Measurements from ENCODE around the gene DUSP15.

Gene DUSP15

DNA sequence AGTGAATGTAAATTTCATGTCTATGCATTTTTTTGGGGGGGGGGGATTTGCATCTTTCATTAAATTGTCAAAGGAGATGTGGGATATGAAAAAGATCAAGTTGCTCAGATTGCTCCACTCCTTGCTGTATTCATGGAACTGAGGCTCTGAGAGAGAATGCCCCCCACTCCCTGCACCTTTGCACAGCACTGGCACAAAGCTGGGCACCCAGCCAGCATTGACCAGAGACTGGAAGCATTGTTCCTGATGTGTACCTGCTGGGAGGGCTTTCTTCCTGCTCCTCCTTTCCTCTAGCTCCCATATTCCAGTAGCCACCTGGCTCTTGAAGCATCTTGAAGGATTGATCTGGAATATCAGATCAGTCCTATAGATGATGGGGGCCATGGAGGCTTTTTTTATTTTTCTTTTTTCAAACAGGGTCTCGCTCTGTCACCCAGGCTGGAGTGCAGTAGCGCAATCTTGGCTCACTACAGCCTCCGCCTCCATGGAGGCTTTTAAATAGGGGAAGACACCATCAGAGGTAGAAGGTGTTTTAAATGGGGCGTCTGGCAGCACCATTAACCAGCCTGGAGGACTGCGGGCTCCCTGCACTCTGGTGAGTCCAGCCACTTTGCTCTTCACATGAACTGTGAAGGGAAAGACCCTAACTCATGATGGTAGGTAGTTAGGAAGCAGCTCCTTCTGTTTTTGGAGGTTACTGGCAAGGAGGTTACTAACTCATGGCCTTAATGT, 10.9 kb downstream of the DUSP15 start:
- DNase-seq = no peak

DNA sequence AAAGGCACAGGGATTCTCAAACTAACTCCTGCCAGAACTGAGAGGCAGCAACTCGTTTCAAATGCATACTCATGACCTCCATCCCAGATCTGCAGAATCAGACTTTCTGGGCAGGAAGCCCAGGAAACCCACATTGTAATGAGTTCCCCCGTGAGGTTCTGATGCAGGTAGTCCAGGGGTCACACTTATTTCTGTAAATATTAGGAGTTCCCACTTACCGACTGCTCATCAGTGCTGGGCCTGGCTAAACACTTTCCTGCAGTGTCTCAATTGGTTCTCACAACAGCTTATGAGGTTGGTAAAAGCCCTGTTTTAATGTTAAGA, 11.6 kb downstream of the DUSP15 start:
- no peak for DNase-seq

- DNase-seq = no peak
Observed at GRCh38 chr20:31857861-31858759, 12.2 kb downstream of the DUSP15 start.

DNA sequence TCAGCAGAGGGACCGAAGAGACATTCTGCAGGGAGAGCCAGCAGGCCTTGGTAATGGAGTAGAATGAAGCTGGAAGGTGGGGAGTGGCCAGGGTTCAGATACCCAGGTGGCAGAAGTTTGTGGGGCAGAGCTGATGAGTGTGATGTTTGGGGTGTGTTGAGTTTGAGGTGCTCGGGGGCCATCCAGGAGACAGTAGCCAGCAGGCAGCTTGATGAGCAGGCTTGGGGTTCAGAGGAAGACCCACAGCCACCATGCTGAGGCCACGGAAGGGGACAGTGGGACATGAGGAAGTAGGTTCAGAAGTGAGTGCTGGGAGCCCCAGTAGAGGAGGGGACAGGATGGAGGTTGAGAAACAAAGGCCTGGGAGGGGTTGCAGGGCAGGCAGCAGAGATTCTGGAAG, 13.8 kb downstream of the DUSP15 start:
- DNase-seq = no peak

DNA sequence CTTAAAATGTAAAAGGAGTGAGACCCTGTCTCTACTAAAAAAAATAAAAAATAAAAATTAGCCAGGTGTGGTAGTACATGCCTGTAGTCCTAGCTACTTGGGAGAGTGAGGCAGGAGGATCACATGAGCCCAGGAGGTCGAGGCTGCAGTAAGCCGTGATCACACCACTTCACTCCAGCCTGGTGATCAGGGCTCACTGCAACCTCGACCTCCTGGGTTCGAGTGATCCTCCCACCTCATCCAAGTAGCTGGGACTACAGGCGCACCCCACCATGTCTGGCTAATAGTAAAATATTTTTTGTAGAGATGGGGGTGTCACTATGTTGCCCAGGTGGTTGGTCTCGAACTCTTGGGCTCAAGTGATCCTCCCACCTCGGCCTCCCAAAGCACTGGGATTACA, 16.8 kb downstream of the DUSP15 start:
- no peak for DNase-seq

DNA sequence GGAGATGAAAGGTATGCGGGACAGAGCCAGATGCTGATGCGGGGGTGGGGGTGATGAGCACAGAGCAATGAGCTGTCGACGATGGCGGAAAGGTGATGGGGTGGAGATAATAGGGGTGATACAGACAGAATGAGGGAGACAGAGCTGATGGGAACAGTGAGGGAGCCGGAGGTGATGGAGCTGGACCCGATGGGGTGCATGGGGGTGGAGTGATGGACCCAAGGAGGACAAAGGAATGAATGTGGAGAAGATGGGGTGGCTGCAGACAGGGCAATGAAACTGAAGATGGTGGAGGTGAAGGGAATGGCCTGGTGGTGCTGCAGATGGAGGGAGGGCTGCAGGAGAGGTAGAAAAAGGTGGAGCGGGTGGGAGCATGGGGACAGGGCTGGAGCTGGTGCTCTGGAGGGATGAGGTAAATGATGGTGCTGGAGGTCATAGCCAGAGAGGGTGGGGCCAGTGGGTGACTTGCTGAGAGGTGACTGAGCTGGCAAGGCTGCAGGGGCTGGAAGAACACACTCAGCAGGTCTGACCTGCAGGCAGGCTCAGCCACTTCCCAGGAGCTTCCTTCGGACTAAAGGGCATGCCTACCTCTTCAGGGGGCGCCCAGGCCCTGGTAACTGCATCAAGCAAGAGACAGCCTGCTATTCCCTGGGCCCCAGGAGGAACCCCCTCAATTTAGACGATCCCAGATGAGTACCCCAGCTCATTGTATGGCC, 18.9 kb downstream of the DUSP15 start:
- no peak for DNase-seq

- no peak for DNase-seq
Observed at GRCh38 chr20:31849306-31849930, 20.9 kb downstream of the DUSP15 start.

DNA sequence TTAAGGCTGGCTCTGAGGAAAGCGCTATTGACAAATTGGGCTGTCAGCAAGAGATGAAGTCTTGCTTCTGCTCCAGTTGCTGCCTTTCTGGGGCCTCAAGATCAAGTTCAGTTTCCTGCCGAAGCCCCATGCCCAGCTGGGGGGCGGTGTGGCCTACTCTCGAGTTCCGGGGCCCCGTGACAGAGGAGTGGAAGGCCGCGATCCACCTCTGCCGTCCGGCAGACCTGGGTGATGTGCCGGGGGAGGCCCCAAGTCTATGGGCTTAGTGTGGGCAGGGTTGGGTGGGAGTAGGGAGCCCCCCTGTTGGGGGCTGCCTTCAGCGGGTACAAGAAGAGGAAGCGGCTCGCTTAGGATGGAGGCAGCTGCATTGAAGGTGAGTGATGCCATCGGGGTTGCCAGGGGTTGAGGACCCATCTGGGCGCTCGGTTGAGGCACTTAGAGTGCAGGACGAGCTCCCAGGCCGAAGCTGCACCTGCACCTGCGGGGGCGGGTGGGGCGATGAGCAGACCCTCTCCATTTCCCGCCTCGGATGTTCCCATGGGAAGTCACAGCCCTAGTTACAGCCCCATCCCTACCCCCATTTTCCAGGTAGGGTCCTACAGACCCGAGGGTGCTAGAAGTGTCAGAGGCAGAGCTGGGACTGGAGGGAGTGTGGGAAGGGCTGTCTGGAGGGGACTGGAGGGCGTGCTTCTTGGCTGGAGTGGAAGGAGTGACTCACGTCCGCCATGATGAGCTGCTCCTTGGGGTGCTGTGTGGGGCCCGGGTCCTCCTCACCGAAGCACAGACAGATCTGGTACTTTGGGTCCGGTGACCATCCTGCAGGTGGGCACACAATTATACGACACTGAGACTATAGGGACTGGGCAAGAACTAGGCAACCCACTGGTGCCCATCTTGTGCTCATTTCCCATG, 22.0 kb downstream of the DUSP15 start:
- no peak for DNase-seq

- no peak for DNase-seq
Observed at GRCh38 chr20:31846793-31847138, 23.6 kb downstream of the DUSP15 start.

DNA sequence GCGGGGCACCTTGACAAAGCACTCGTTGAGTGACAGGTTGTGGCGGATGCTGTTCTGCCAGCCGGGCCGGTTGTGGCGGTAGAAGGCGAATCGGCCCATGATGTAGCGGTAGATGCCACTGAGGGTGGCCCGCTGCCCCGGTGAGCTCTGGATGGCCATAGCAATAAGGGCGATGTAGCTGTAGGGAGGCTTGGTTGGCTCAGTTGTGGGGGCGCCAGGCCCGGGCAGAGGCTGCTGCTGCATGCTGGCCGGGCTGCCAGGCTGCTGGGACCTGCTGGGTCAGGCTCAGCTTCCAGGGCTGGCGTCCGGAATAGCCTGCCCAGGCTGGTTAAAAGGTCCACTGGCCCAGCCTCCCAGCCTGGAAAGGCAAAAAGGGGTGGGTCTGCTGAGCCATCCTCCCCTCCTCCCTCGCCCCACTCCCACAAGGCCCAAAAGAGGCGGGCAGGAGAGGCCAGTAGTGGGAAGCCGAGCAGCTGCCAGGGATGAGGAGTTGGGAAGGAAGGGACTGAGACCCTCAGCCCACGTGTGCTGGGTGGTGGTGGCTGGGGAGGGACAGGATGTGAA, 24.9 kb downstream of the DUSP15 start, which contains the start of gene FOXS1:
FOXS1 (minus strand) TSS at position 305 of the 564 bp plus-strand sequence; CDS start at position 243, 62 bp downstream.
- DNase-seq = no peak

DNA sequence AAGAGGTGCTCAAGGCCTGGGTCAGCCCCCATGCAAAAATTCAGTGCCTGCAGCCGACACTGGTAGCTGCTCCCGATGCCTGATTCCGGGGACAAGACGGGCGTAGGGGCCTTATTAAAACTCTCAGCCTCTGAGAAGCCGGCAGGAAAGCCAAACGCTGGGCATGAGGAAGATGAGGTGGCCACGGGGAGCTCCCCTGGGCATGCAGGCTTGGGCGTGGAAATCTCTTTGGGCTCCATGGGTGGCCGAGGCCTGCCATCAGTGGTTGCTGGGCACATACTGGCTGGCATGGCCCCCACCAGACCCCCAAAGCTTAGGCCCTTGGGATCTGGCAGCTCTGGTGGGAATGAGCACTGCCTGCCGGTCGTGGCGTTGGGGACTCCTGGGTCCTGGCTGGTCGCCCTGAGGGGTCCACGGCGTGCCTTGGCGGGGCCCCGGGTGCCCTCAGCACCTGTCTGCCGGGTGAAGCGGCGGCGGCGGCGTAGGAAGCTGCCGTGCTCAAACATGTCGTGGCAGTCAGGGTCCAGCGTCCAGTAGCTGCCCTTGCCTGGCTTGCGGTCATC, 25.5 kb downstream of the DUSP15 start:
- no peak for DNase-seq

- no peak for DNase-seq
Observed at GRCh38 chr20:31843881-31844280, 26.4 kb downstream of the DUSP15 start.

DNA sequence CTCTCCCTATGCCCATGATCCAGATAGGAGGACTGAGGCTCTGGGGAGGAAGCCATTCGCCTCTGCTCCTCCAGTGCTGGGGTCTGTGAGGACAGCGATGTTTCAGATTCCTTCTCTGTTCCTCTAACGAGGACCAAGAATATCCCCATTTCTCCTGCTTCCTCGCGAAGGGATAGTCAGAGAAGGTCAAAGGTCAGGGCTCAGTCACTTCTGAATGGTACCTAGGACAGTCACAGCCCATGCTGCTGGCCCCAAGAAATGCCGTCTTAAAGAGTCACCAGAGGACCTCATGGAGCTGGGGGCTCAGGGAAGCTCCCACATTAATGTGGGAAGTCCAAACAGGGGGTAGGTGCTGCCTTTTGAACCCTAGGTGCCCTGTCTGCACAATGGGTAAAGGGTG, 27.0 kb downstream of the DUSP15 start:
- no peak for DNase-seq

- no peak for DNase-seq
Observed at GRCh38 chr20:31842471-31843157, 27.7 kb downstream of the DUSP15 start.

DNA sequence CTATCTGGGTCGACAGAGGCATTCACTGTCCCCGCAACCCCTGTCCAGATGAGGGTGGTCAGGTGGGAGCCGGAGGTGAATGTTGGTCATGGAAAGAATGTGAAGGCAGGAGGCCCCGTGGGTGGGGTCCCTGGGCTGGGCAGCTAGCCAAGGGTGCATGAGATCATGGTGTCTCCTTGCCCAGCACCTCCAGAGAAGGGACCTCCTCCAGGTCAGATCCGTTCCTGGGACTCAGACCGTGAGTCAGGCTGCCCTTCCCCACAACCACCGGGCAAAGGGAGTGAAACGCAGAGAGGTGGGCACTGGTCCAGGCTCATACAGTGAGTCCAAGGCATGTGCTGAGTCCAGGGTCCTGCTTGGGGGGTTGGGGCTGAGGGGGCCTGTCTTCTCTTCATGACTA, 28.4 kb downstream of the DUSP15 start:
- DNase-seq = no peak

DNA sequence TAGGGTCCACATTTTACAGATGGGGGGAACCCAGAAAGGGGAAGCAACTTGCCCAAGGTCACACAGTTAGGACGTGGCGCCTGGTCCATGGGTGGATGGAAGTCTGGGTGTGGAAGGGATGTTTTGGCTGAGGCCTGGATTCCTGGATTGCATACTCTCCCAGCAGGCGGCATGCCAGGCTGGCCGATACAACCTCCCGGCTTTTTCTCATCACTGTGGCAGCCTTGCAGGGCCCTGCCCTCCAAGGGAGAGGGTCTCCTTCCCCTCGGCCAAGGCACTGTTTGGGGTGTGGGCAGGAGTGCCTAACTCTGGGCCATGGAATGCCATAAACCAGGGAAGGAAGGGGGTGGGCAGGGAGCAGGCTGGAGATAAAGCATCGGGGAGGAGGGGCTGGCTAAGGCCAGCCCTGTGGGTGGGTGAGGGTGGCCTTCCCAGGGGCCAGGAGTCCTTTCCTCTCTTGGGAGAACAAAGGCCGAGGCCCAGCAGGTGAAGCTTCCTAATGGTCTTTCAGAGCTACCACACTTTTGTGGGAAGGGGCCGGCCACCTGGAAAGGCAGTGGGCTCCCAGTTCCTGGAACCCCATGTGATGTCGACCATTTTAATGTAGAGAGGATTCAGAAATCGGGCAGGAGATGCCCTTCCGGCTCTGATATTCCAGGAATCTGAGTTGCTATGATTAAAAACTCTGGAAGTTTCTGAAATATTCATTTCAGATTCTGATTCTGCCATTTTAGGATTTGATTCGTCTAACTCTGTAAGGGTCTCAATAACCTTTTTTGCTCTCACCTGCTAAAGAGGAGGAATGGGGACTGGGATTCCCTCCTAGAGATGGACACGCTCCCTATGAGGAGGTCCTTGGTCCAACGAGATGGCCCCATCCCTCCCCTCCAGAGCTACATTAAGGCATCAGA, 29.2 kb downstream of the DUSP15 start:
- DNase-seq = no peak

GRCh38 chr20:31839782-31840487, 30.4 kb downstream of the DUSP15 start:
- no peak for DNase-seq

DNA sequence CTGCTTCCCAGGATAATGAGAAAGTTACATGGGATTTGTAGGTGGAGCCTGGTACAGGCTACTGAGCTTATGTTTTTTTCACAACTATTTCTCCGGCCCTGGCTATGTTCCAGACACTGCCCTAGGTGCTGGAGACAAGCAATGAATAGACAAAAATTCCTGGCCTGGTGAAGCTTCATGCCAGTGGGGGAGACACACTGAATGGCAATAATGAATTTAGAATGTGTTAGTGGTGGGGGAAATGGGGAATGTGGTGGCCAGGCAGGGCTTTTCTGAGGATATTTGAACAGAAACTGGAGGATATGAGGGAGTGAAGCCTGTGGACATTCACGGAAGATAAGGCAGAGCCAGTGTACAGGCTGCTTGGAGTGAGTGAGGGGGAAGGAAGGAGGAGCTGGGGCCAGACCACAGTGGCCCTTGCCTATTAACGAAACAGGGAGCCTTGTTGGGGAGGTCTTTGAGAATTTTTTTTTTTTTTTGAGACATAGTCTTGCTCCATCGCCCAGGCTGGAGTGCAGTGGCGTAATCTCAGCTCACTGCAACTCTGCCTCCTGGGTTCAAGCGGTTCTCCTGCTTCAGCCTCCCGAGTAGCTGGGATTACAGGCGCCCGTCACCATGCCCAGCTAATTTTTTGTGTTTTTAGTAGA, 31.6 kb downstream of the DUSP15 start:
- no peak for DNase-seq
